ENCODE data around the gene FBXW5.

Gene FBXW5

GRCh38 chr9:136960212-136960937 is 15.8 kb upstream of the FBXW5 start:
- no peak for DNase-seq

GRCh38 chr9:136958898-136959850 is 14.6 kb upstream of the FBXW5 start:
- no peak for DNase-seq

- DNase-seq = no peak
Measured at GRCh38 chr9:136958473-136958872, 13.9 kb upstream of the FBXW5 start.

GRCh38 chr9:136957901-136958300 is 13.4 kb upstream of the FBXW5 start:
- DNase-seq = no peak

GRCh38 chr9:136957461-136957860 is 12.9 kb upstream of the FBXW5 start:
- no peak for DNase-seq

- no peak for DNase-seq
Measured at GRCh38 chr9:136956604-136957003, 12.1 kb upstream of the FBXW5 start.

GRCh38 chr9:136955943-136956335 is 11.4 kb upstream of the FBXW5 start:
- no peak for DNase-seq

- DNase-seq = no peak
Measured at GRCh38 chr9:136955202-136955942, 10.8 kb upstream of the FBXW5 start.

- no peak for DNase-seq
Measured at GRCh38 chr9:136954270-136955083, 9.9 kb upstream of the FBXW5 start.

- DNase-seq = no peak
Measured at GRCh38 chr9:136953771-136954269, 9.3 kb upstream of the FBXW5 start.

- DNase-seq = no peak
Measured at GRCh38 chr9:136952876-136953770, 8.6 kb upstream of the FBXW5 start.

GRCh38 chr9:136952321-136952850 is 7.8 kb upstream of the FBXW5 start:
- DNase-seq = no peak

- no peak for DNase-seq
Measured at GRCh38 chr9:136951541-136952320, 7.2 kb upstream of the FBXW5 start, which contains the start of gene LCN12. Gene LCN12 (plus strand): TSS chr9:136952273. CDS start chr9:136952328, 55 bp downstream.

- no peak for DNase-seq
Measured at GRCh38 chr9:136950656-136951276, 6.2 kb upstream of the FBXW5 start.

GRCh38 chr9:136949817-136950655 is 5.5 kb upstream of the FBXW5 start:
- DNase-seq = peak; percentile 74

GRCh38 chr9:136949239-136949816 is 4.8 kb upstream of the FBXW5 start:
- no peak for DNase-seq

- peak; percentile 17 for DNase-seq
Measured at GRCh38 chr9:136947955-136948510, 3.5 kb upstream of the FBXW5 start.
